GM12878 (cell line): ENCODE measurements around the gene TMEM135. TPM values are rescaled to one million over a fixed set of nuclear protein-coding genes. Genes with fewer than 3 reads are reported as not detected.

Experiments
- ATAC-seq: fragments of 200-7000 bp; cut with Tn5 transposase; 3 replicates; pipeline ENCODE4 v1.9.1; 2020; ENCODE audit warnings: mild to moderate bottlenecking, moderate library complexity
- BruUV-seq: library from RNA; stranded (reverse); fragments of 400-500 nt; replicated peaks from 2 replicates; lab custom pipeline; 2021; lab: Mats Ljungman, UMichigan
- CTCF ChIA-PET: fragments of 300-600 bp; sonication (Branson Sonifier 250); formaldehyde crosslinking; extraction: SDS; loops from one replicate; lab custom pipeline; 2021; ENCODE audit warnings: inconsistent platforms; lab: Yijun Ruan, JAX
- POLR2A ChIA-PET: fragments of 350-600 bp; formaldehyde crosslinking; extraction: SDS; loops from one replicate; lab custom pipeline; 2021; ENCODE audit warnings: inconsistent platforms; lab: Charles Lee
- RAD21 ChIA-PET: fragments of 300-600 bp; sonication (Branson Sonifier 250); formaldehyde crosslinking; loops from one replicate; lab custom pipeline; 2023; ENCODE audit warnings: antibody characterized with exemption; ENCODE audit not compliant: unreplicated experiment; lab: Charles Lee
- SMC1A ChIA-PET: fragments of 300-600 bp; sonication (Branson Sonifier 250); formaldehyde crosslinking; loops from one replicate; lab custom pipeline; 2023; ENCODE audit not compliant: unreplicated experiment, uncharacterized antibody; lab: Charles Lee
- DNase-seq: peaks from one replicate; pipeline ENCODE4 v3.0.0-alpha.2; 2011; ENCODE audit warnings: low read depth, low spot score
- FAIRE-seq: peaks from 3 replicates; lab custom pipeline; 2011; peaks lifted over from hg19 to GRCh38; lab: Jason Lieb, UNC
- H2AFZ ChIP-seq: 2 replicates; pipeline ENCODE4 v1.6.0; 2011; ENCODE audit warnings: low read depth, low read length, control low read depth; ENCODE audit not compliant: control insufficient read depth
- H3K27ac ChIP-seq: 2 replicates; pipeline ENCODE4 v1.5.1; 2011; ENCODE audit warnings: control low read depth; ENCODE audit not compliant: control insufficient read depth, insufficient read depth
- H3K27me3 ChIP-seq, 2 experiments: replicated peaks in 1 of 2; 2 replicates each; pipeline versions ENCODE4 v1.6.0 to v1.6.1; 2011; ENCODE audit warnings: low read length in 1 of 2; ENCODE audit not compliant: control insufficient read depth in 2 of 2, insufficient read depth in 2 of 2
- H3K36me3 ChIP-seq, 2 experiments: 2 replicates each; pipeline ENCODE4 v1.5.1; 2011; ENCODE audit warnings: low read length in 1 of 2; ENCODE audit not compliant: control insufficient read depth in 2 of 2, insufficient read depth in 2 of 2
- H3K4me1 ChIP-seq: 2 replicates; pipeline ENCODE4 v1.6.1; 2011; ENCODE audit warnings: mild to moderate bottlenecking, low read length, moderate library complexity, mixed read lengths; ENCODE audit not compliant: control insufficient read depth, insufficient read depth
- H3K4me2 ChIP-seq: 2 replicates; pipeline ENCODE4 v1.6.0; 2011; ENCODE audit warnings: control low read depth; ENCODE audit not compliant: control insufficient read depth, insufficient read depth
- H3K4me3 ChIP-seq: fragments of 200-600 bp; sonication (generic); 2 replicates; pipeline ENCODE4 v1.5.1; 2016
- H3K79me2 ChIP-seq: 2 replicates; pipeline ENCODE4 v1.6.0; 2011; ENCODE audit warnings: low read length; ENCODE audit not compliant: control insufficient read depth, insufficient read depth
- H3K9ac ChIP-seq: 2 replicates; pipeline ENCODE4 v1.8.0; 2011; ENCODE audit warnings: low read length, control low read depth, mixed read lengths; ENCODE audit not compliant: control insufficient read depth, insufficient read depth
- H3K9me3 ChIP-seq: replicated peaks from 3 replicates; pipeline ENCODE4 v1.5.1; 2011; ENCODE audit warnings: mild to moderate bottlenecking, low read length; ENCODE audit not compliant: control insufficient read depth, insufficient read depth
- H4K20me1 ChIP-seq: 2 replicates; pipeline ENCODE4 v1.6.0; 2011; ENCODE audit not compliant: control insufficient read depth, insufficient read depth
- BMI1 ChIP-seq: fragments of 450-650 bp; IDR thresholded peaks from 2 replicates; pipeline ENCODE4 v1.6.1; 2016; ENCODE audit warnings: mild to moderate bottlenecking, moderate library complexity, borderline replicate concordance
- CHD4 ChIP-seq: fragments of 200-600 bp; sonication (generic); IDR thresholded peaks from 2 replicates; pipeline ENCODE4 v1.6.1; 2016; ENCODE audit warnings: mild to moderate bottlenecking
- EED ChIP-seq: sonication (generic); IDR thresholded peaks from 2 replicates; pipeline ENCODE4 v1.6.1; 2016; ENCODE audit warnings: antibody characterized with exemption, low read depth
- EP300 ChIP-seq, 2 experiments: fragments of 150-350 bp in 1 of 2; IDR thresholded peaks; 2 replicates each; pipeline ENCODE4 v1.6.1; 2011 to 2012; ENCODE audit warnings: low read depth in 2 of 2, low read length in 2 of 2, borderline replicate concordance in 1 of 2, improper control_type of control experiment in 1 of 2, inconsistent platforms in 1 of 2; ENCODE audit not compliant: control insufficient read depth in 1 of 2
- FOS ChIP-seq: IDR thresholded peaks from 3 replicates; pipeline ENCODE4 v1.6.1; 2011; ENCODE audit warnings: borderline replicate concordance; ENCODE audit not compliant: insufficient read length; ENCODE audit errors: extremely low read depth
- HDGF ChIP-seq: fragments of 450-650 bp; IDR thresholded peaks from 2 replicates; pipeline ENCODE4 v1.6.1; 2016; ENCODE audit warnings: antibody characterized with exemption
- JUND ChIP-seq: IDR thresholded peaks from 2 replicates; pipeline ENCODE4 v1.6.1; 2012; ENCODE audit warnings: low read depth, mild to moderate bottlenecking, low read length, improper control_type of control experiment, moderate library complexity
- MYB ChIP-seq: fragments of 150-350 bp; IDR thresholded peaks from 2 replicates; pipeline ENCODE4 v1.6.1; 2014; ENCODE audit warnings: mild to moderate bottlenecking, low read depth, low read length, borderline replicate concordance
- POLR2AphosphoS2 ChIP-seq: IDR thresholded peaks from 2 replicates; pipeline ENCODE4 v1.6.1; 2011; ENCODE audit warnings: low read depth, mild to moderate bottlenecking, low read length, improper control_type of control experiment, moderate library complexity
- POLR2AphosphoS5 ChIP-seq: IDR thresholded peaks from 2 replicates; pipeline ENCODE4 v1.6.1; 2011; ENCODE audit warnings: mild to moderate bottlenecking, low read length, inconsistent platforms
- SMARCA5 ChIP-seq: fragments of 450-650 bp; IDR thresholded peaks from 2 replicates; pipeline ENCODE4 v1.6.1; 2017; ENCODE audit warnings: mild to moderate bottlenecking
- SP1 ChIP-seq: IDR thresholded peaks from one replicate; pipeline ENCODE4 v1.6.1; 2011; ENCODE audit warnings: low read depth, low read length
- SRF ChIP-seq, 2 experiments: IDR thresholded peaks; 2 replicates each; pipeline ENCODE4 v1.6.1; 2011; ENCODE audit warnings: low read depth in 2 of 2, low read length in 2 of 2, mild to moderate bottlenecking in 1 of 2, moderate library complexity in 1 of 2
- YBX1 ChIP-seq: fragments of 450-650 bp; IDR thresholded peaks from 2 replicates; pipeline ENCODE4 v1.6.1; 2016; ENCODE audit warnings: antibody characterized with exemption
- WGBS: methylation state at CpG from one replicate; pipeline ENCODE4 v1.1.6; 2016; ENCODE audit warnings: low lambda C conversion rate; ENCODE audit not compliant: insufficient replicate concordance, insufficient coverage; ENCODE audit errors: missing lambda C conversion rate; 5-methylcytosine and 5-hydroxymethylcytosine counted together
- in situ Hi-C: fragments of 300-500 bp; cut with MboI; formaldehyde crosslinking; loops from 9 replicates; pipeline ENCODE4 v1.14.3; 2018; ENCODE audit warnings: mixed read lengths
- intact Hi-C: fragments of 100-400 bp; cut with micrococcal nuclease; formaldehyde crosslinking; loops from one replicate; pipeline ENCODE4 v1.14.2; 2022; ENCODE audit not compliant: unreplicated experiment
- polyA plus RNA-seq, 11 experiments: library from polyadenylated mRNA; depleted of rRNA in 4 of 11; unstranded in 6 of 11; stranded (reverse) in 5 of 11; fragments of >200 nt; fragmentation: Nextera tagmentation in 4 of 11; fragmentation: Illumina TruSeq in 1 of 11; extraction: Ambion mirVana in 4 of 11; extraction: Trizol in 1 of 11; gene quantifications; 1 replicate in 1 of 11; 2 replicates in 10 of 11; pipeline versions ENCODE4 v1.2.1 to v1.2.3, GENCODE V29; 2011 to 2016; ENCODE audit warnings: inconsistent platforms in 2 of 11, missing spikeins in 2 of 11, low read depth in 1 of 11
- total RNA-seq, 4 experiments: library from RNA; depleted of rRNA in 3 of 4; stranded (reverse); fragments of >200 nt in 3 of 4; fragmentation: Illumina TruSeq in 1 of 4; extraction: Trizol in 1 of 4; gene quantifications; 2 replicates each; pipeline versions ENCODE4 v1.2.1 to v1.2.3, GENCODE V29; 2013 to 2021
- TF ChIP-seq, protein P1 (sequence below): fragments of 450-650 bp; IDR thresholded peaks from 2 replicates; pipeline ENCODE4 v1.6.1; 2017; ENCODE audit warnings: mild to moderate bottlenecking, low read depth, inconsistent platforms; ENCODE audit not compliant: poor library complexity, severe bottlenecking
- TF ChIP-seq, protein P2 (sequence below): fragments of 450-650 bp; formaldehyde crosslinking; IDR thresholded peaks from 2 replicates; pipeline ENCODE4 v1.4.0; 2020; ENCODE audit warnings: mild to moderate bottlenecking, moderate library complexity

Gene TMEM135
- total and polyA plus RNA-seq, 10 of the 15 experiments (the other 5 are each of a cell fraction or from before 2014, with no cell fraction given), result 7.2 to 117 (median 12.9) TPM

DNA sequence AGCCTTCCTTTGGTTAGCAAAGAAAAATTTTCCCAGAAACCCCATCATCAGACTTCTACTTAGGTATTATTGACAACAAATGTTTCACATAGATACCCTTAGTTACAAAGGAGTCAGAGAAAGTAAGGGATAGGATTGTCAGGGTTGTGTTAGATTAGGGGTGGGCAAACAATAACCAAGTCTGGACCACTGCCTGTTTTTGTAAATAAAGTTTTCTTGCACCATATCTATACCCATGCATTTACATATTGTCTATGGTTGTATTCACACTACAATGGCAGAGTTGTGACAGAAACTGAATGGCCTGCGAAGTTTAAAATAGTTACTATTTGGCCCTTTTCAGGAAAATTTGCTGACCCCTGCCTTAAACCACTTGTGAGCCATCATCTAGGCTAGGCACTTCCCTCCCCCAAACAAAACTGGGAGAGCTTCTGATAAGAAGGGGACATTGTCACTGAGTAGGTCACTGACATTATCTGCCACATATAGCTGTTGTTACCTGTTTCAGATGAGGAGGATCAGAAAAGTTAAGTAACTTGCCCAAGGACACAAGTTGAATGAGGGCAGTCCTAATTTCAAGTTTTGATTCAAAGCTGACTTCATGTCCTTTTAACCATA lies 40.7 kb upstream of the TMEM135 start:
- H4K20me1 ChIP-seq, result no peaks in the 10 kb centered on the region
- no TSS peak for BruUV-seq
- no peaks in the 10 kb centered on the region for H3K9me3 ChIP-seq
- WGBS, result 95% methylated on average over 1 of the region's 1 CpG
- H3K4me1 ChIP-seq, result no peaks in the 10 kb centered on the region
- ChIA-PET RAD21 (interaction anchor here (0.8 kb wide), 1 partner anchor 58 kb away, joined by 3 read pairs; no protein-coding TSS in a partner anchor), CTCF (interaction anchor here (0.6 to 1.5 kb wide), 4 partner anchors 269 to 424 kb away, joined by 3 to 5 read pairs (median 4); no protein-coding TSS in a partner anchor), POLR2A (no interaction called here), SMC1A (interaction anchor here (0.7 to 1.2 kb wide), 2 partner anchors 85 kb away, joined by 3 to 4 read pairs; no protein-coding TSS in a partner anchor)
- FAIRE-seq, result no peak
- in situ Hi-C loops (no loop called here), intact Hi-C loops (no loop called here)
- DNase-seq, result no peak
- no peak overlapping the region for H3K4me2 ChIP-seq
- no peak overlapping the region for H3K27ac ChIP-seq
- H3K27me3 ChIP-seq, result no peaks in the 10 kb centered on the region
- H3K9ac ChIP-seq, result no peak overlapping the region
- no peaks in the 10 kb centered on the region for H3K79me2 ChIP-seq
- H3K36me3 ChIP-seq, result no peaks in the 10 kb centered on the region
- H3K4me3 ChIP-seq, result no peak overlapping the region
- no peak for ATAC-seq
- no peak overlapping the region for H2AFZ ChIP-seq
- TF ChIP-seq SRF (IDR thresholded peaks at IDR 0.05; ENCODE audit: low read depth in 2 of 2, low read length in 2 of 2) (no peak), CHD4 (no peak), BMI1 (no peak), POLR2AphosphoS5 (no peak), FOS (no peak), EED (no peak), POLR2AphosphoS2 (no peak), MYB (no peak), YBX1 (no peak), EP300 (IDR thresholded peaks at IDR 0.05; ENCODE audit: borderline replicate concordance in 1 of 2, control insufficient read depth in 1 of 2, low read depth in 2 of 2, low read length in 2 of 2) (no peak), JUND (no peak), SP1 (no peak), SMARCA5 (no peak), HDGF (no peak)
- TF ChIP-seq, protein P1, sequence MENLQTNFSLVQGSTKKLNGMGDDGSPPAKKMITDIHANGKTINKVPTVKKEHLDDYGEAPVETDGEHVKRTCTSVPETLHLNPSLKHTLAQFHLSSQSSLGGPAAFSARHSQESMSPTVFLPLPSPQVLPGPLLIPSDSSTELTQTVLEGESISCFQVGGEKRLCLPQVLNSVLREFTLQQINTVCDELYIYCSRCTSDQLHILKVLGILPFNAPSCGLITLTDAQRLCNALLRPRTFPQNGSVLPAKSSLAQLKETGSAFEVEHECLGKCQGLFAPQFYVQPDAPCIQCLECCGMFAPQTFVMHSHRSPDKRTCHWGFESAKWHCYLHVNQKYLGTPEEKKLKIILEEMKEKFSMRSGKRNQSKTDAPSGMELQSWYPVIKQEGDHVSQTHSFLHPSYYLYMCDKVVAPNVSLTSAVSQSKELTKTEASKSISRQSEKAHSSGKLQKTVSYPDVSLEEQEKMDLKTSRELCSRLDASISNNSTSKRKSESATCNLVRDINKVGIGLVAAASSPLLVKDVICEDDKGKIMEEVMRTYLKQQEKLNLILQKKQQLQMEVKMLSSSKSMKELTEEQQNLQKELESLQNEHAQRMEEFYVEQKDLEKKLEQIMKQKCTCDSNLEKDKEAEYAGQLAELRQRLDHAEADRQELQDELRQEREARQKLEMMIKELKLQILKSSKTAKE, result no peak
- TF ChIP-seq, protein P2, sequence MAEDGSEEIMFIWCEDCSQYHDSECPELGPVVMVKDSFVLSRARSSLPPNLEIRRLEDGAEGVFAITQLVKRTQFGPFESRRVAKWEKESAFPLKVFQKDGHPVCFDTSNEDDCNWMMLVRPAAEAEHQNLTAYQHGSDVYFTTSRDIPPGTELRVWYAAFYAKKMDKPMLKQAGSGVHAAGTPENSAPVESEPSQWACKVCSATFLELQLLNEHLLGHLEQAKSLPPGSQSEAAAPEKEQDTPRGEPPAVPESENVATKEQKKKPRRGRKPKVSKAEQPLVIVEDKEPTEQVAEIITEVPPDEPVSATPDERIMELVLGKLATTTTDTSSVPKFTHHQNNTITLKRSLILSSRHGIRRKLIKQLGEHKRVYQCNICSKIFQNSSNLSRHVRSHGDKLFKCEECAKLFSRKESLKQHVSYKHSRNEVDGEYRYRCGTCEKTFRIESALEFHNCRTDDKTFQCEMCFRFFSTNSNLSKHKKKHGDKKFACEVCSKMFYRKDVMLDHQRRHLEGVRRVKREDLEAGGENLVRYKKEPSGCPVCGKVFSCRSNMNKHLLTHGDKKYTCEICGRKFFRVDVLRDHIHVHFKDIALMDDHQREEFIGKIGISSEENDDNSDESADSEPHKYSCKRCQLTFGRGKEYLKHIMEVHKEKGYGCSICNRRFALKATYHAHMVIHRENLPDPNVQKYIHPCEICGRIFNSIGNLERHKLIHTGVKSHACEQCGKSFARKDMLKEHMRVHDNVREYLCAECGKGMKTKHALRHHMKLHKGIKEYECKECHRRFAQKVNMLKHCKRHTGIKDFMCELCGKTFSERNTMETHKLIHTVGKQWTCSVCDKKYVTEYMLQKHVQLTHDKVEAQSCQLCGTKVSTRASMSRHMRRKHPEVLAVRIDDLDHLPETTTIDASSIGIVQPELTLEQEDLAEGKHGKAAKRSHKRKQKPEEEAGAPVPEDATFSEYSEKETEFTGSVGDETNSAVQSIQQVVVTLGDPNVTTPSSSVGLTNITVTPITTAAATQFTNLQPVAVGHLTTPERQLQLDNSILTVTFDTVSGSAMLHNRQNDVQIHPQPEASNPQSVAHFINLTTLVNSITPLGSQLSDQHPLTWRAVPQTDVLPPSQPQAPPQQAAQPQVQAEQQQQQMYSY, result no peak
